Stimulated activated CD4-positive, alpha-beta T cell treated with anti-CD3 and anti-CD28 coated beads, Interleukin-4, amount 100 ng/mL, for 1 hour (primary cell): ENCODE data around the gene GSG1L.

ENCODE experiments used
- DNase-seq: peaks from one replicate; pipeline ENCODE4 v3.0.0-alpha.2; 2020

GSG1L gene

GRCh38 chr16:27767971-27768591, 295.4 kb downstream of the GSG1L start:
- no peak for DNase-seq

DNA sequence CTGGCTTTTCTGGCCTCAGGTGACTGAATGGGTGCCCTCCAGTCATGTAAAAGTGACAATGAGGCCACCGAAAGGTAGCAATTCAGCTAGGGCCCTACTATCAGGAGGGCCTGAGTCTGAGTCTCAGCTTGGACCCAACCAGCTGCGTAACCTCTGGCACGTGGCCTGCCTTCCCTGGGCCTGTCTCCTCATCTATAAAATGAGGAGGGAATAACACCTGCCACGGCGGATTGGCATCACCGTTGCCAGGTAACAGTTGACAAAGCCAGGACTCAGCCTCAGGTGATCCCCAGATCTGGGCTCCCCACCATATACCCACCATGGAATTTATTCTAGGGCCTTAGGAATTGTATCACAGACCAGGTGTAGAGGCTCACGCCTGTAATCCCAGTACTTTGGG, 296.4 kb downstream of the GSG1L start:
- no peak for DNase-seq

- no peak for DNase-seq
Measured at GRCh38 chr16:27766236-27766925, 297.1 kb downstream of the GSG1L start.

- DNase-seq = no peak
Measured at GRCh38 chr16:27764869-27765675, 298.4 kb downstream of the GSG1L start.

DNA sequence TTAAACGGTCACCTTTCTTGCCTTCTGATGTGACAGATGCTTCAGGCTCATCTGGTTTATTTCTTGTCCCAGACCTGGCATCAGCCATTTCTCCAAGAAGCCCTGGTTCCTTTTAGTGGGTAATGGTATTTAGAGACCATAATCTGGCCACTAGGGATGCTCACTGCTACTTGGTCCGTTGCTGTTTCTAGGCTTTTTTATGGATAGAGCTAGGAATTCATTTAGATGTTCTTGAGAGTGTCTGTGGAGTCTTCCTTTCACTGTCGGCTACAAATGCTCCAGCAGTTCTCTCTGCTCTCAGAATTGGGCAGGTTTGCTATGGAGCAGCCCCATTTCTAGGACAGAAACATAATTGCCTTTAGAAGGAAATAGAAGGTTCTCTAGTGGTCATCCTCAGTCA, 299.1 kb downstream of the GSG1L start:
- DNase-seq = no peak

DNA sequence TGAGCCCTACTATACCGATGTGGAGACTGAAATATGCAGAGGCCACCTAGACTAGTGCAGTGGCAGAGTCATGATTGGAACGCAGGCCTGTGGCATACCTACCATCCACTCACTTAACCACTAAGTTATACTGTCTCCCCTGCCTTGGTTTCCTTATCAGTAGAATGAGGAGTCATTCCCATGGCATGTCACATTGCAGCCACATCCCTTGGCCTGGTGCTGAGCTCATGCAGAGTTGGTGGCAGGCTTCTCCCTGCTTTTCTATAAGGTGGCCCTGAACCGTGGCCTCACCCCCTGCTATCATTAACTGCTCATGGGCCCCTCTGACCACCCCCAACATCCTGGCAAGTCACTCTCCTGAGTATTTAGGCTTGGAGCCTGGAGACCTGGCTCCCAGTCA, 301.1 kb downstream of the GSG1L start:
- DNase-seq = no peak

DNA sequence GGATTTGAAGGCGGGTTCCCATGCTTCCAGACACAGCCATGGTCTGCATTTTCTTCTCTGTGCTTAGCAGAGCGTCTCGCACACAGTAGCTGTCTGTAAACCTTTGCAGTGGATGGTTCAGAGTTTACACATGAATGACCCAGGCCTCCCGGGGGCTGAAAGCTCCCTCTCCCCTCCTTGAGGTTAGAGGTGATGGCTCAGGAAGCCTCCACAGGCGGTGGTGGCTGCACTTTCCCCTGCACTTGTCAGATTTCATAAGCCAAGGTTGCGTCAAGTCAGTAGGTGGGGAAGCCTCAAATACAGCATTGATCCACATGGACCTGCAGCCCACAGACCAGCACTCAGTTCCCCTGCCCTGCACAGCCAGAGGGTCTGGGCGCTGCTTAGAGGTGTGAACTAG, 301.7 kb downstream of the GSG1L start:
- no peak for DNase-seq

- DNase-seq = no peak
Measured at GRCh38 chr16:27760789-27761176, 302.7 kb downstream of the GSG1L start.

DNA sequence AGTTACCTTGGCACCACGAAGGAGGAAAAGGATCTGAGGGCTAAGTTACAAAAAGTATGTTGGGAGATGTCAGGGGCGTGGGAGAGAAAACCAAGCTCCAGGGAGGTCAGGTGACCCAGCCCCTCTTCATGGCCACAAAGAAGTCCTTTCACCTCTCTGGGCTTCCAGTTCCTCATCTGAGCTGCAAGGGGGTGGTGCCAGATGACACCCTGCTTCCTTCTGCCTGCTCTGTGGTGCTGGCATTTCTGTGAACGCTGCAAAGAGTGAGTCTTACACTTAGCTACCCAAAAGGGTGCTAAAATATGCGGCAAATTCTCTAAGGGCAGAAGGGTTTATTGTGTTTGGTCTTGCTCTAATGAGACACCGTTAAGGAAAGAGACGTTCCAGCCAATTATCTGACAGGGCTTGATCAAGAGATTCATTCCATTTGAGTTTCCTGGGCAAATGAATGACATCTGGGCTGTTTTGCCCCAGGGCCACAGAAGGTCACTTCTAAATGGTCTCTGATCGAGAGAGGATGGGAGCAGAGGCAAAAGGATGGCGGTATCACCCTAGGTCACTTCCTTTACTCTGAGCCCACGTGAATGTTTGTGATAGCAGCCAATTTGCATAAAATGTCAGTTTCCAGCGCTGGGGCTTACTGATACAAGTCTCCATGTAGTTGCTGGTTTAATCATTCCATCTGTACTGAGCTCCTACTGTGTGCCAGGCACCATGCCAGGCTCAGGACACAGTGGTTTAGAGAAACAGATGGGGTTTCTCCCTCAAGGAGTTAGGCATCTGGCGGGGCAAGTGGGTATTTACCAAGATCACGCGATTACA, 303.3 kb downstream of the GSG1L start:
- no peak for DNase-seq

DNA sequence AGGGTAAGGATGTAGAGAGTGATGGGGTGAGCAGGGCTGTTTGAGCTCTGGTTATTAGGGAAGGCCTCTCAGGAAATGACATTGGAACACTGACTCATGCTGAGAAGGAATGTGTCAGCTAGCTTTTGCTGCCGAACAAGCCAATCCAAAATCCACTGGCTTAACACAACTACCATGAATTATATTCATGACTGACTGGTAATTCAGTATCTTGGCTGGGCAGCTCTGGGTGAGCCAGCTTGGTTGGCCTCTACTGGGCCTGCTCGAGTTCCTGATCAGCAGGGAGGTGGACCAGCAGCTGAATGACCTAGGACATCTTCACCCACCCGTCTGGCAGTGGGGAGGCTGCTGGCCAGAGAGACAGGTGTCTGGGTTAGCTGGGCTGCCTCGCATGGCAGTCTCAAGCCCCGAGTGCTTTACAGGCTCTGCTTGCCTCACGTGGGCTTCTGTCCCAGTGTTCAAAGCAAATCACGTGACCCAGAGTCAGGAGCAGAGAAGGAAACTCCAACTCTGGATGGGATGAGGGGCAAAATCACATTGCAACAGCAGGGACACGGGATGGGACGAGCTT, 304.1 kb downstream of the GSG1L start:
- no peak for DNase-seq

GRCh38 chr16:27758544-27758943, 305.0 kb downstream of the GSG1L start:
- DNase-seq = no peak

GRCh38 chr16:27756206-27756970, 307.1 kb downstream of the GSG1L start:
- DNase-seq = no peak

DNA sequence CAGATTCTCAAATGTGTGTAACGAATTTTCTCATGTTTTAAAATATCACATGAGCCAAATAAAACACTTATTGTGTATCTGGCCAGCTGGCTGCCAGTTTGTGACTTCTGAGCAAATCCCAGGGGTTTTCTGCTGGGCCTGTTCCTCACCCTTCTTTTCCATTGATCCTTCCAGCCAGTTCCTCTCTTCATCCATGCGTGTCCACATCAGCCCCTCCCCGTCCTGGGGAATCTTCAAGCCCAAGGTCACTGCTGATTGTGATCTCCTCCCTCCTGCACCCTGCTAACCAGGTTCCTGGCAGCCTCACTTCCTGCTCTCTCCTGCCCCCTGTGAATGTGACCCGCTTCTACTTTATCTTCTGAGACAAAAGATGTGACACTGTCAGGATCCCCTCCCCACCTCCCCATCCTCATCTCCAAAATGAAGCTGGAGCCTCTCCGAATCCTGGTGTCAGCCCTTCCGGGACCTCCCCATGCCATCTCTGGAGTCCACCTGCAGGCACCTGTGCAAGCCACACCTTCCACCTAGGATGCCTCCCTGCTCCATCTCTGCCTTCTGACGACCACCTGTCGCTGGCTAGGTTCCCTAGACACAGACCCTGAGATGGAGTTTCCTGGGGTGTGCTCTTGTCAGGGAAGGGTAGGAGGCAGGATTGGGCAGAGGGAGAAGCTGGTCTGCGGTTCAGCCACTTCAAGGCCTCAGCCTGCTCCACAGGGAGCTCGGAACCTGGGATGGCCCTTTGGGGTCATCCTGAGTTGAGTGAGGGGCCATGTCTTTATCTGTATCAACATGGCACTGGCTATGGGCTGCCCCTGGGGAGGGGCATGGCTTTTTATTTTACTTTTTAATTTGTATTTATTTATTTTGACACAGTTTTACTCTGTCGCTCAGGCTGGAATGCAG, 308.5 kb downstream of the GSG1L start:
- DNase-seq = no peak

DNA sequence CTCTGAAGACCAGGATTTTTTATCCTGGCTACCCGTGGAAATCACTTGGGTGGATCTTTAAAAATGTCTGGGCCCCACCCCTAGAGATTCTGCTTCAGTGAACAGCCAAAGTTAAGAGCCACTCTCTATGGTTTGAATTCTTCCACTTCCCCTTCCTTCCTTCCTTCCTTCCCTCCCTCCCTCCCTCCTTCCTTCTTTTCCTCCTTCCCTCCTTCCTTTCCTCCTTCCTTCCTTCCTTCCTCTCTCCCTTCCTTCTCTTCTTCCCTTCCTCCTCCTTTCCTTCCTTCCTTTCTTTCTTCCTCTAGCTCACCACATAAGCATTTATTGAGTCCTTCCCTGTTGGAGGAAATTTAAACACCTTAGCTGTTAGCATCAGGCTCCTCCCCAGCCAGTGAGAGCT, 310.0 kb downstream of the GSG1L start:
- DNase-seq = no peak

DNA sequence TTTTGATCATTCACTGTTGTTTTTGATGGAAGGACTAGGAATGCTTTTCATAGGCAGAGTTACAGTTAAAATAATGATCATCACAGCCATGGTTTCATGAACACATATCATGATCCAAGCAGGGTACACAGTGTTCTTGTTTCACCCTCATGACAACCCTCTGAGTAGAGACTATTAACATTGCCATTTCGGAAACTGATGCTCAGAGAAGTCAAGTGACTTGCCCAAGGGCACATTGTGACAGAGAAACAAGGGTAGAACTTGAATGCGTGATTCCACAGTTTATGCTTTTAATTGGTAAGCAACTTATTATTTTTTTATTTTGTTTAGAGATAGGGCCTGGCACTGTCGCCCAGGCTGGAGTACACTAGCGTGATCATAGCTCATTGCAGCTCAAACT, 311.3 kb downstream of the GSG1L start:
- no peak for DNase-seq

DNA sequence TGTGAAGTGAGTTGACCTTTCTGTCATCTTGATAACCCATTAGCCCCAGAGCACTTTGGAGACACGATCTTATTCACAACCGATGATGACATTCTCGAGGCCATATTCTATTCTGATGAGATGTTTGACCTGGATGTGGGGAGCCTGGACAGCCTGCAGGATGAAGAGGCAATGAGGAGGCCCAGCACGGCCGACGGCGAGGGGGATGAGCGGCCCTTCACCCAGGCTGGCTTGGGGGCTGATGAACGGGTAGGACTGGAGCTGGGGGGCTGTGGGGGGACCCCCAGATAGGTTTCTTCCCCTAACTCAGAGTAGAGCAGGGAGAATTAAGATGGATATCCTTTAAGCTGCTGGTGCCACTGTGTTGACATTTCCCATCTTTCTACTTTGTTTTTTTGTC, 311.8 kb downstream of the GSG1L start:
- no peak for DNase-seq

- DNase-seq = no peak
Measured at GRCh38 chr16:27751233-27751632, 312.3 kb downstream of the GSG1L start.

DNA sequence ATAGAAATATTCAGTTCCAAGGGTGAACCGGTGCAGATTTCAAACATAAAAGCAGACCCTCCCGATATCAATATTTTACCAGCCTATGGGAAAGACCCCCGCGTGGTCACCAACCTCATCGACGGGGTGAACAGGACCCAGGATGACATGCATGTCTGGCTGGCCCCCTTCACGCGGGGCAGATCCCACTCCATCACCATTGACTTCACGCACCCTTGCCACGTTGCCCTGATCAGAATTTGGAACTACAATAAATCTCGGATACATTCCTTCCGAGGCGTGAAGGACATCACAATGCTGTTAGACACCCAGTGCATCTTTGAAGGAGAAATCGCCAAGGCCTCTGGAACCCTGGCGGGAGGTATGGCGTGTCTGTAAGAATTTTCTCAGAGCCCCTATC, 313.6 kb downstream of the GSG1L start:
- no peak for DNase-seq

DNA sequence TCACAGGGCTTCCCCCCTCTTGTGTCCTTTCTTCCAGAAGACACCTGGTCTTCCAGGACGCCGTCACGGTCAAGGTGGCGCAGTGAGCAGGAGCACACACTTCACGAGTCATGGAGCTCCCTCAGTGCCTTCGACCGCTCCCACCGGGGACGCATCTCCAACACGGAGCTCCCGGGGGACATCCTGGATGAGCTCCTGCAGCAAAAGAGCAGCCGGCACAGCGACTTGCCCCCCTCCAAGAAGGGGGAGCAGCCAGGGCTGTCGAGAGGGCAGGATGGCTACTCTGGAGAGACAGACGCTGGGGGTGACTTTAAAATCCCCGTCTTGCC, 314.0 kb downstream of the GSG1L start:
- no peak for DNase-seq

DNA sequence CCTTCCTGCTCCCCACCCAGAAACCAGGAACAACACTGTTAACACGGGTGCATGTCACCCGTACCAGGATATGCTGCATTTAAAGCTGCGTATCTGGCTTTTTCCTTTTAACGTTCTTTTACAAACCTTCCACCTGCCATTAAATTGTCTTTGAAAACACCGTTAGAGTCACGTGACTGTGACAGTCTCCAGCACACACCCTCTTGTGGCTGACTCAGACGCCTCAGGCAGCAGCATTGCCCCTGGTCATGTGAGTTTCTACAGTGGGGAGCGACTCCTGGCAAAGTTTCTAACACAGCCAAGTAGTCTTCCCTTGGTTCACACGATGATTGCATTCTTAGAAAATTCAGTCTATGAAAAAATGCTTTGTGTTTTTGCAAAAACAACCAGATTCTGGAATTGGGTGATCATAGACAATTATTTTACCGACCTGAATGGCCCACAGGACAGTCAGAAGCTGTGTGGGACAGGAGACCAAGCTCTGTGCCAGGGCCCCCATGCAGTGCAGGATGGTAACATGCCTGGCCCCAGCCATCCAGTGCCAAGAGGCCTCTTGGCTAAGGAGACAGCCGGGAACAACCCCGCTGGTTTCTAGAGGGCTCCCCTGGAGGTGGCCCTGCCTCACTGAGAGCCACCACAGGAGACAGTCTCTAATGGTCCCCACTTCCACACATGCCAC, 314.5 kb downstream of the GSG1L start:
- peak; percentile 18 for DNase-seq

GRCh38 chr16:27747946-27748345, 315.6 kb downstream of the GSG1L start:
- no peak for DNase-seq
